ENCODE measurements around the gene TMEM41A.
"Not testable (repeated sequence)": the region's sequence is repeated elsewhere in the genome, so short reads cannot be mapped to it uniquely, and the experiment has no call there.

The TMEM41A gene

DNA sequence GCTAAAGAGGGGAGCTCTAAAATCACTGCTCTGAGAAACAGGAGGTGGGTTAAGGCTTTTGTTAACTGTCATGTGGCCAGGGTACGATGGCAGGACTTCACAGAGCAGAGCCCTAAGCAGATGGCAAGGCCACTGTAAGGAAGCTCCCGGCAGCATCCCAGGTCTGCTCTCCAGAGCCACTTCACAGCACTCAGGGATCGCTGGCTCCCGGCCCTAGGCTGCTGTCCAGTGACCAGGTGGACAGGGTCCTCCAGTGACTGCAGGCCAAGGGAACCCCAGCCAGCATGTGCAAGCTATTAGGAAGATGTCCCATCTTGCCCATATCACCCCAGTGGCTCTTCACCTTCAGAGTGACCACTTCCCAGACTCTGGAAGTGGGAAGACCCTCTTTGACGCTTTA is 10.4 kb downstream of the TMEM41A start:
- DNase-seq (ENCODE audit: low read depth) = no peak

DNA sequence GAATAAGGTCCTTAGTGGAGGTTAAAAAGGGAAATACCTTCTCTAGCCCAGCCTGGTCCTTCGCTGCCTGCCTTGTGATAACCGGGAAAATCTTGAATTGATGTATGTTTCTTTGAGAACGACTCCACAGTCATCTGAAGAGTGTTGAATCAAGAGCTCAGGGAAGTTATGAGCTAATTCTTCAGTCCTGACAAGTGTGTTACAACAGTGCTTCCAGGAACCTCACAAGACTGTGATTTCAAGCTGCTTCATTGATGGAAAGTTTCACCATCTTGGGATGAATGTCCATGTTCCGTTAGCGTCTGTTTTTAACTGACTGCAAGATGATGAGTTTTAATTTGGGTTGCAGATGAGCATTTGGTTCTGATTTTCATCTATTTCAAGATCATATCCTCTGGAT is 12.4 kb downstream of the TMEM41A start:
- no peak for DNase-seq (ENCODE audit: low read depth)

- DNase-seq (ENCODE audit: low read depth) = no peak
Observed at GRCh38 chr3:185484296-185484695, 14.5 kb downstream of the TMEM41A start.

DNA sequence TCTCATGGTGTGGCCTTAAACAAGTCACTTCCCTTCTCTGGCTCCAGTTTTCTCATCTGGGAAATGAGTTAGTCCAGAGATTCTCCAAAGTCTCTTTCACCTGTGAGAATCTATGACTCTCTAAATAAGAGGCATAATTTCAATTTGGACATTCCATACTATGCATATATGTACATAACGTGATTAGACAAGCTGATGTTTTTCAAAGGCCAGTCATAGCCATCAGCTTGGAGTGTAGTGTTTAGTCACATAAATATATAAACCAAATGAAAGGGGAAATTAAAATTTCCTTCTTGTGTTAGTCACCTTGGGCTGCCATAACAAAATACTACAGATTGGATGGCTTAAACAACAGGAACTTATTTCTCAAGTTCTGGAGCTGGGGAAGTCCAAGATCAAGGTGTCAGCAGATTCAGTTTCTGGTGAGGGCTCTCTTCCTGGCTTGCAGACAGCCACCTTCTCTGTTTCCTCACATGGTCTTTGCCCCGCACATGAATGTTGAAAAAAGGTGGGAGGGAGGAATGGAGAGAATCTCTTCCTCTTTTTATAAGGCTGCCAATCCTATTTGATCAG is 19.4 kb downstream of the TMEM41A start:
- DNase-seq (ENCODE audit: low read depth) = no peak

DNA sequence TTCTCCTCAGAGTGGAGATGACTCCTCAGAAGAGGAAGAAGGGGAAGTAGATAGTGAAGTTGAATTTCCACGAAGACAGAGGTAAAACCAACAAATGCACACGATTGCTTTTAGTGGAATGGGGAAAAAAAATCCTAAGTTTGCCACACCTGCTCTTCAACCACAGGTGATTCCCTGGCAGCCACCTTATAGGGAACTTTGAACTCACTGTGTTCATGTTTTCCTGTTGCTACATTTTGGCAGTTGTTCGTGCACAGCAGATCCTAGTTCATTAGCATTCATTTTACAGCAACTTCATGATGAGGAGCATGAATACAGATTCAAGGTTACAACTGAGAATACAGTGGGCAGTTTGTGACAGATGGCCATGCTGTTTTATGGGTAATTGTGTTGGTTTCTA is 21.5 kb downstream of the TMEM41A start:
- no peak for DNase-seq (ENCODE audit: low read depth)

DNA sequence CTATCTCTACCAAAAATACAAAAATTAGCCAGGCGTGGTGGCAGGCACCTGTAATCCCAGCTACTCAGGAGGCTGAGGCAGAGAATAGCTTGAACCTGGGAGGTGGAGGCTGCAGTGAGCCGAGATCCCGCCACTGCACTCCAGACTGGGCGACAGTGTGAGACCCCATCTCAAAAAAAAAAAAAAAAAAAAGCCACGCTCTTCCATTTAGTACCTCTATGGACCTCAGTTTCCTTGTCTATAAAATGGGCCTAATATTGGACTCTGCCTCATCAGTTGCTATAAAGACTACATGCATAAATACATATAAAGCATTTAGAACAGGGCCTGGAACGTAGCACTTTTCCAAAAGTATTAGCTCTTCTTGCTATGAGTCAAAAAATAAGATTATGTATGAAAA is 23.9 kb downstream of the TMEM41A start:
- not testable (repeated sequence) for DNase-seq (ENCODE audit: low read depth)

GRCh38 chr3:185473290-185473815 is 25.5 kb downstream of the TMEM41A start:
- DNase-seq (ENCODE audit: low read depth) = no peak

GRCh38 chr3:185470323-185470722 is 28.5 kb downstream of the TMEM41A start:
- no peak for DNase-seq (ENCODE audit: low read depth)

GRCh38 chr3:185469542-185469941 is 29.3 kb downstream of the TMEM41A start:
- DNase-seq (ENCODE audit: low read depth) = no peak

DNA sequence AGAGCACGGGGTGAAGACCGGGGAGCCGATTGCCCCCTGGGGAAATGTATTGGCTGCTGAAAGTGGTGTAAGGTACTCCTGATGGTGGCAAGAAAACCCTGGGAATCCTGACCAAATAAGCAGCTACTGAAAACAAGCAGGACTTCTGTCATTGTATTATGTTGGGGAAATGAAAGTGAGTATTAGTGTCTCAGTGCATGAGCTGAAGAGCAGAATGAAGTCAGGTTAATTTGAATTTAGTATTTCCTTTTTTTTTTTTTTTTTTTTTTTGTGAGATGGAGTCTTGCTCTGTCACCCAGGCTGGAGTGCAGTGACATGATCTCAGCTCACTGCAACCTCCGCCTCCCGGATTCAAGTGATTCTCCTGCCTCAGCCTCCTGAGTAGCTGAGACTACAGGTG is 32.7 kb downstream of the TMEM41A start:
- DNase-seq (ENCODE audit: low read depth) = not testable (repeated sequence)

GRCh38 chr3:185465471-185465870 is 33.4 kb downstream of the TMEM41A start:
- no peak for DNase-seq (ENCODE audit: low read depth)

- DNase-seq (ENCODE audit: low read depth) = no peak
Observed at GRCh38 chr3:185460719-185461350, 38.0 kb downstream of the TMEM41A start.

GRCh38 chr3:185460309-185460708 is 38.5 kb downstream of the TMEM41A start:
- no peak for DNase-seq (ENCODE audit: low read depth)

DNA sequence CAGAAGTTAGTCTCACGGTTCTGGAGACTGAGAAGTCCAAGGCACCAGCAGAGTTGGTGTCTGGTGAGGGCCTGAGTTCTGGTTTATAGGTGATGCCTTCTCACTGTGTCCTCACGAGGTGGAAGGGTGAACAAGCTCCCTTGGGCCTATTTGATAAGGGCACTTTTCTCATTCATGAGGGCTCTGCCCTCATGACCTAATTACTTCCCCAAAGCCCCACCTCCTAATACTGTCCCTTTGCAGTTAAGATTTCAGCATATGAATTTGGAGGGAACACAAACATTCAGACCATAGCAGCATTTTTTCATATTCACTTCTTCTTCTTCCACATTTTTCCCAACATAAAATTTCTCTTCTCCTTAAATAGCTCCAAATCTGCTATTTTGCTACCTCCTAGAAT is 41.5 kb downstream of the TMEM41A start:
- DNase-seq (ENCODE audit: low read depth) = no peak

DNA sequence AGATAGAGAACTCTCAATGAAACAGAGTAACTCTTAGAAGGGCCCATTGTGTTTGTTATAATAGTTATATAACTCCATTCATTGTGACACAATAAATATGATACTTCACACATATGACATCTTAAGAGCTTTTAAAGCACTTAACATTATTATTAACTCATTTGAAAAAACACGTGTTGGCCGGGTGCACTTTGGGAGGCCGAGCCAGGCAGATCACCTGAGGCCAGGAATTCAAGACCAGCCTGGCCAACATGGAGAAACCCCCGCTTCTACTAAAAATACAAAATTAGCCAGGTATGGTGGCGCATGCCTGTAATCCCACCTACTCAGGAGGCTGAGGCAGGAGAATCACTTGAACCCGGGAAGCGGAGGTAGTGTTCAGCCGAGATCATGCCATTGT is 47.4 kb downstream of the TMEM41A start:
- DNase-seq (ENCODE audit: low read depth) = not testable (repeated sequence)

GRCh38 chr3:185448107-185448506 is 50.7 kb downstream of the TMEM41A start:
- DNase-seq (ENCODE audit: low read depth) = no peak

- no peak for DNase-seq (ENCODE audit: low read depth)
Observed at GRCh38 chr3:185444329-185444728, 54.5 kb downstream of the TMEM41A start.

- DNase-seq (ENCODE audit: low read depth) = no peak
Observed at GRCh38 chr3:185442031-185442430, 56.8 kb downstream of the TMEM41A start.

GRCh38 chr3:185439745-185440466 is 58.9 kb downstream of the TMEM41A start:
- no peak for DNase-seq (ENCODE audit: low read depth)

Data from stimulated activated CD8-positive, alpha-beta memory T cell treated with anti-CD3 and anti-CD28 coated beads, Interleukin-7, amount 100 ng/mL, for 24 hours (primary cell).